H9 (cell line): ENCODE data around the gene TRIM40. TPM values are rescaled to one million over a fixed set of nuclear protein-coding genes. Genes with fewer than 3 reads are reported as not detected.

Experiments
- DNase-seq: peaks from one replicate; pipeline ENCODE4 v3.0.0-alpha.2; 2017
- H2AFZ ChIP-seq: one replicate; pipeline ENCODE4 v1.6.1; 2013; ENCODE audit warnings: mild to moderate bottlenecking, low read length, control low read depth, moderate library complexity
- H2AK5ac ChIP-seq: 2 replicates; pipeline ENCODE4 v1.6.1; 2013; ENCODE audit warnings: low read length, control low read depth, mixed read lengths; ENCODE audit not compliant: insufficient read length
- H2BK120ac ChIP-seq: one replicate; pipeline ENCODE4 v1.6.1; 2013; ENCODE audit warnings: low read depth, mild to moderate bottlenecking, low read length, control low read depth, inconsistent platforms; ENCODE audit not compliant: poor library complexity, severe bottlenecking
- H2BK12ac ChIP-seq: 2 replicates; pipeline ENCODE4 v1.6.1; 2013; ENCODE audit warnings: low read length, control low read depth, mixed read lengths, low read depth; ENCODE audit not compliant: insufficient read length
- H2BK15ac ChIP-seq: 2 replicates; pipeline ENCODE4 v1.6.1; 2013; ENCODE audit warnings: low read depth, low read length, control low read depth
- H2BK20ac ChIP-seq: one replicate; pipeline ENCODE4 v1.6.1; 2013; ENCODE audit warnings: low read depth, mild to moderate bottlenecking, low read length, control low read depth, inconsistent platforms; ENCODE audit not compliant: poor library complexity, severe bottlenecking
- H2BK5ac ChIP-seq: 2 replicates; pipeline ENCODE4 v1.6.1; 2013; ENCODE audit warnings: low read length, control low read depth, mixed read lengths; ENCODE audit not compliant: insufficient read length
- H3K14ac ChIP-seq: 2 replicates; pipeline ENCODE4 v1.6.1; 2013; ENCODE audit warnings: low read length, control low read depth; ENCODE audit not compliant: insufficient read depth
- H3K18ac ChIP-seq: 2 replicates; pipeline ENCODE4 v1.6.1; 2013; ENCODE audit warnings: low read depth, mild to moderate bottlenecking, mixed read lengths, low read length, control low read depth; ENCODE audit not compliant: insufficient read length
- H3K23ac ChIP-seq: 2 replicates; pipeline ENCODE4 v1.6.1; 2013; ENCODE audit warnings: low read length, control low read depth, mixed read lengths, low read depth; ENCODE audit not compliant: insufficient read length
- H3K23me2 ChIP-seq: 2 replicates; pipeline ENCODE4 v1.6.1; 2013; ENCODE audit warnings: low read depth, mild to moderate bottlenecking, mixed read lengths, low read length, control low read depth; ENCODE audit not compliant: insufficient read length, poor library complexity, severe bottlenecking
- H3K27ac ChIP-seq: 2 replicates; pipeline ENCODE4 v1.5.1; 2013; ENCODE audit warnings: low read length, control low read depth, mixed read lengths, low read depth; ENCODE audit not compliant: insufficient read length
- H3K27me3 ChIP-seq: 2 replicates; pipeline ENCODE4 v1.6.1; 2013; ENCODE audit warnings: low read length, control low read depth, inconsistent platforms; ENCODE audit not compliant: insufficient read depth
- H3K4ac ChIP-seq: 2 replicates; pipeline ENCODE4 v1.6.1; 2013; ENCODE audit warnings: low read depth, mild to moderate bottlenecking, control low read depth, inconsistent platforms, low read length, moderate library complexity
- H3K4me1 ChIP-seq: 2 replicates; pipeline ENCODE4 v1.6.1; 2013; ENCODE audit warnings: low read length, control low read depth, inconsistent platforms; ENCODE audit not compliant: insufficient read depth
- H3K4me2 ChIP-seq: 2 replicates; pipeline ENCODE4 v1.6.1; 2013; ENCODE audit warnings: low read length, control low read depth, mixed read lengths; ENCODE audit not compliant: insufficient read length, insufficient read depth
- H3K56ac ChIP-seq: 2 replicates; pipeline ENCODE4 v1.6.1; 2013; ENCODE audit warnings: low read depth, mild to moderate bottlenecking, mixed read lengths, low read length, control low read depth; ENCODE audit not compliant: insufficient read length
- H3K79me1 ChIP-seq: 2 replicates; pipeline ENCODE4 v1.6.1; 2013; ENCODE audit warnings: low read depth, mild to moderate bottlenecking, moderate library complexity, low read length, control low read depth, inconsistent platforms; ENCODE audit not compliant: insufficient read depth, poor library complexity, severe bottlenecking
- H3K79me2 ChIP-seq: 2 replicates; pipeline ENCODE4 v1.6.1; 2013; ENCODE audit warnings: low read length, control low read depth, inconsistent platforms; ENCODE audit not compliant: insufficient read depth
- H3K9ac ChIP-seq: 2 replicates; pipeline ENCODE4 v1.6.1; 2013; ENCODE audit warnings: low read length, control low read depth, mixed read lengths; ENCODE audit not compliant: insufficient read length; ENCODE audit errors: extremely low read depth
- H3K9me3 ChIP-seq: one replicate; pipeline ENCODE4 v1.6.1; 2013; ENCODE audit warnings: low read depth, low read length, inconsistent platforms; ENCODE audit not compliant: control insufficient read depth
- H3T11ph ChIP-seq: one replicate; pipeline ENCODE4 v1.6.1; 2013; ENCODE audit warnings: mild to moderate bottlenecking, low read length, control low read depth, inconsistent platforms
- H4K20me1 ChIP-seq: one replicate; pipeline ENCODE4 v1.6.1; 2013; ENCODE audit not compliant: control insufficient read depth, insufficient read length, insufficient read depth
- H4K5ac ChIP-seq: 2 replicates; pipeline ENCODE4 v1.6.1; 2013; ENCODE audit warnings: low read depth, mild to moderate bottlenecking, mixed read lengths, low read length, control low read depth; ENCODE audit not compliant: insufficient read length
- H4K8ac ChIP-seq: replicated peaks from 2 replicates; pipeline ENCODE4 v1.6.1; 2013; ENCODE audit warnings: low read length, control low read depth, mixed read lengths, low read depth; ENCODE audit not compliant: insufficient read length
- H4K91ac ChIP-seq: 2 replicates; pipeline ENCODE4 v1.6.1; 2013; ENCODE audit warnings: low read depth, mild to moderate bottlenecking, moderate library complexity, mixed read lengths, low read length, control low read depth; ENCODE audit not compliant: insufficient read length
- H3K27ac Mint-ChIP-seq, 3 experiments: 2 replicates in 2 of 3; 3 replicates in 1 of 3; pipeline ENCODE4 v1.8.0; 2020 to 2021; ENCODE audit warnings: mixed read lengths in 3 of 3, mild to moderate bottlenecking in 1 of 3, moderate library complexity in 1 of 3
- H3K27me3 Mint-ChIP-seq: 2 replicates; pipeline ENCODE4 v1.8.0; 2021; ENCODE audit warnings: low read depth, mild to moderate bottlenecking, moderate library complexity, mixed read lengths
- H3K36me3 Mint-ChIP-seq, 3 experiments: 2 replicates in 2 of 3; 3 replicates in 1 of 3; pipeline ENCODE4 v1.8.0; 2020 to 2021; ENCODE audit warnings: low read depth in 3 of 3, mixed read lengths in 3 of 3; ENCODE audit not compliant: insufficient read depth in 1 of 3
- H3K4me1 Mint-ChIP-seq, 2 experiments: 2 replicates each; pipeline ENCODE4 v1.8.0; 2020; ENCODE audit warnings: mixed read lengths in 2 of 2
- H3K4me3 Mint-ChIP-seq, 2 experiments: 2 replicates in 1 of 2; 3 replicates in 1 of 2; pipeline ENCODE4 v1.8.0; 2020 to 2021; ENCODE audit warnings: mild to moderate bottlenecking in 2 of 2, mixed read lengths in 2 of 2, moderate library complexity in 1 of 2
- H3K9me3 Mint-ChIP-seq, 2 experiments: 2 replicates in 1 of 2; 3 replicates in 1 of 2; pipeline ENCODE4 v1.8.0; 2020; ENCODE audit warnings: mild to moderate bottlenecking in 2 of 2, mixed read lengths in 2 of 2, moderate library complexity in 1 of 2
- CTCF ChIP-seq: fragments of 200-600 bp; sonication (generic); conservative IDR thresholded peaks from 3 replicates; pipeline ENCODE4 v1.8.0; 2021; ENCODE audit warnings: antibody characterized with exemption, mild to moderate bottlenecking
- WGBS: extraction: QIAGEN DNeasy Blood & Tissue Kit; methylation state at CpG from one replicate; pipeline ENCODE4 v1.1.7; 2013; ENCODE audit warnings: missing lambda C conversion rate, low lambda C conversion rate, mixed read lengths; ENCODE audit not compliant: insufficient read length; ENCODE audit errors: extremely low coverage; 5-methylcytosine and 5-hydroxymethylcytosine counted together
- total RNA-seq: library from RNA; stranded (reverse); gene quantifications from 2 replicates; pipeline ENCODE4 v1.2.1, GENCODE V29; 2021

The TRIM40 gene
- total RNA-seq, 1 experiment from 2014 or later, result not detected

- no peak overlapping the region for H3K4ac ChIP-seq
- no peak overlapping the region for H2BK15ac ChIP-seq
- no peaks in the 10 kb centered on the region for H4K20me1 ChIP-seq
- H2AK5ac ChIP-seq, result no peak overlapping the region
- H2BK5ac ChIP-seq, result no peak overlapping the region
- no peak overlapping the region for H4K8ac ChIP-seq
- no peak overlapping the region for H3K4me3 Mint-ChIP-seq
- H2BK120ac ChIP-seq, result no peak overlapping the region
- H3K27ac ChIP-seq, result no peak overlapping the region
- no CpG with 5 or more reads among the region's 3 CpGs for WGBS
- DNase-seq, result no peak
- no peaks in the 10 kb centered on the region for H3K27me3 ChIP-seq
- H4K91ac ChIP-seq, result no peak overlapping the region
- H3K27ac Mint-ChIP-seq, result no peak overlapping the region
- H4K5ac ChIP-seq, result no peak overlapping the region
- H2BK12ac ChIP-seq, result no peak overlapping the region
- H3K56ac ChIP-seq, result no peak overlapping the region
- H3K4me1 Mint-ChIP-seq, result peaks cover 8 to 9% of the 10 kb centered on the region in 2 experiments
- TF ChIP-seq CTCF, result no peak
- no peaks in the 10 kb centered on the region for H3K36me3 Mint-ChIP-seq
- H3K18ac ChIP-seq, result no peak overlapping the region
- peaks cover 3% of the 10 kb centered on the region; the same call in 1 of the 2 replicates for H3K4me1 ChIP-seq
- H3K79me2 ChIP-seq, result no peaks in the 10 kb centered on the region
- H3K27me3 Mint-ChIP-seq, result peaks cover 55% of the 10 kb centered on the region
- no peaks in the 10 kb centered on the region for H3K9me3 Mint-ChIP-seq
- no peak overlapping the region for H2AFZ ChIP-seq
- no peaks in the 10 kb centered on the region for H3K23me2 ChIP-seq
- no peak overlapping the region for H3T11ph ChIP-seq
- no peaks in the 10 kb centered on the region for H3K79me1 ChIP-seq
- H3K9me3 ChIP-seq, result no peaks in the 10 kb centered on the region
- H3K14ac ChIP-seq, result no peak overlapping the region
- no peak overlapping the region for H3K4me2 ChIP-seq
- H2BK20ac ChIP-seq, result no peak overlapping the region
- no peak overlapping the region for H3K9ac ChIP-seq
- no peak overlapping the region for H3K23ac ChIP-seq
Observed at GRCh38 chr6:30142665-30143064, 6.7 kb downstream of the TRIM40 start.
